Panc1 (cell line): ENCODE measurements around the gene C15orf39.

Experiments used
- CTCF ChIP-seq: fragments of 450-650 bp; IDR thresholded peaks from 2 replicates; pipeline ENCODE4 v1.5.1; 2017; ENCODE audit warnings: mild to moderate bottlenecking
- POLR2AphosphoS5 ChIP-seq: IDR thresholded peaks from 2 replicates; pipeline ENCODE4 v1.6.1; 2012; ENCODE audit warnings: mild to moderate bottlenecking, low read depth, low read length, moderate library complexity
- REST ChIP-seq, 2 experiments: IDR thresholded peaks; 2 replicates each; pipeline ENCODE4 v1.6.1; 2011 to 2012; ENCODE audit warnings: low read depth in 2 of 2, control low read depth in 1 of 2, low read length in 1 of 2, mild to moderate bottlenecking in 1 of 2, moderate library complexity in 1 of 2; ENCODE audit not compliant: insufficient read depth in 1 of 2
- TCF7L2 ChIP-seq: IDR thresholded peaks from 2 replicates; pipeline ENCODE4 v1.6.1; 2011; ENCODE audit warnings: mild to moderate bottlenecking, low read depth, low read length, inconsistent platforms

GRCh38 chr15:75199357-75199940 lies 2.2 kb upstream of the C15orf39 start:
- TF ChIP-seq REST (IDR thresholded peaks at IDR 0.05; ENCODE audit: insufficient read depth in 1 of 2, low read depth in 2 of 2, low read length in 1 of 2) (no peak), CTCF (no peak), POLR2AphosphoS5 (no peak), TCF7L2 (no peak)
